HCT116 (cell line): ENCODE data around the gene CYP11A1. TPM values are rescaled to one million over a fixed set of nuclear protein-coding genes. Genes with fewer than 3 reads are reported as not detected.
"Not testable (repeated sequence)": the region's sequence is repeated elsewhere in the genome, so short reads cannot be mapped to it uniquely, and the experiment has no call there.

ENCODE experiments used
- ATAC-seq: fragments of 200-7000 bp; cut with Tn5 transposase; 2 replicates; pipeline ENCODE4 v1.9.1; 2020; ENCODE audit warnings: mild to moderate bottlenecking, moderate library complexity
- BruUV-seq: library from RNA; stranded (reverse); fragments of 400-500 nt; replicated peaks from 2 replicates; lab custom pipeline; 2021; lab: Mats Ljungman, UMichigan
- CTCF ChIA-PET: fragments of 300-600 bp; sonication (Branson Sonifier 250); formaldehyde crosslinking; loops from one replicate; lab custom pipeline; 2021; ENCODE audit warnings: antibody characterized with exemption; lab: Charles Lee
- POLR2A ChIA-PET: fragments of 300-600, 350-600 bp; sonication (Branson Sonifier 250); formaldehyde crosslinking; loops from one replicate; lab custom pipeline; 2021; ENCODE audit warnings: antibody characterized with exemption; lab: Charles Lee
- RAD21 ChIA-PET, 2 experiments: fragments of 300-600 bp; sonication (Branson Sonifier 250); formaldehyde crosslinking; loops; one replicate each; lab custom pipeline; 2023; ENCODE audit warnings: low total read pairs in 2 of 2; ENCODE audit not compliant: uncharacterized antibody in 2 of 2, unreplicated experiment in 2 of 2, low non-redundant PET in 1 of 2; lab: Charles Lee
- DNase-seq: peaks from one replicate; pipeline ENCODE4 v3.0.0-alpha.2; 2010; ENCODE audit warnings: low read depth, low spot score
- H2AFZ ChIP-seq: fragments of 200-600 bp; shearing (Covaris generic), sonication (generic); 2 replicates; pipeline ENCODE4 v1.6.1; 2017; ENCODE audit warnings: low read depth, mixed run types, mixed read lengths, antibody characterized with exemption, low read length; ENCODE audit not compliant: poor library complexity, severe bottlenecking
- H3K27ac ChIP-seq: 2 replicates; pipeline ENCODE4 v1.5.1; 2012; ENCODE audit warnings: low read depth, low read length
- H3K27me3 ChIP-seq: fragments of 200-600 bp; sonication (generic); 2 replicates; pipeline ENCODE4 v1.6.1; 2016; ENCODE audit warnings: mixed run types, low read length, mixed read lengths; ENCODE audit not compliant: insufficient read depth
- H3K36me3 ChIP-seq, 2 experiments: fragments of 200-500 bp in 1 of 2; fragments of 200-600 bp in 1 of 2; sonication (Bioruptor generic) in 1 of 2; sonication (generic) in 1 of 2; 2 replicates each; pipeline versions ENCODE4 v1.5.1 to v1.6.1; 2014 to 2016; ENCODE audit warnings: low read length in 2 of 2, inconsistent platforms in 1 of 2, mixed read lengths in 1 of 2, mixed run types in 1 of 2; ENCODE audit not compliant: insufficient read depth in 2 of 2, control insufficient read depth in 1 of 2
- H3K4me1 ChIP-seq, 2 experiments: fragments of 200-600 bp in 1 of 2; sonication (generic) in 1 of 2; 2 replicates each; pipeline versions ENCODE4 v1.5.1 to v1.6.1; 2012 to 2017; ENCODE audit warnings: low read length in 2 of 2, inconsistent platforms in 1 of 2, mild to moderate bottlenecking in 1 of 2, mixed read lengths in 1 of 2, mixed run types in 1 of 2, moderate library complexity in 1 of 2; ENCODE audit not compliant: insufficient read depth in 2 of 2, control insufficient read depth in 1 of 2
- H3K4me2 ChIP-seq: fragments of 200-600 bp; sonication (generic); 2 replicates; pipeline ENCODE4 v1.6.1; 2017; ENCODE audit warnings: mixed run types, low read length, mixed read lengths
- H3K4me3 ChIP-seq, 2 experiments: fragments of 200-600 bp in 1 of 2; sonication (generic) in 1 of 2; replicated peaks in 1 of 2; 2 replicates each; pipeline ENCODE4 v1.5.1; 2011 to 2016; ENCODE audit warnings: low read length in 2 of 2, control low read depth in 1 of 2, low read depth in 1 of 2, mild to moderate bottlenecking in 1 of 2, mixed read lengths in 1 of 2, mixed run types in 1 of 2
- H3K79me2 ChIP-seq: fragments of 200-600 bp; sonication (generic); 2 replicates; pipeline ENCODE4 v1.6.1; 2017; ENCODE audit warnings: mild to moderate bottlenecking, mixed run types, low read length, moderate library complexity, mixed read lengths; ENCODE audit not compliant: insufficient read depth
- H3K9ac ChIP-seq: fragments of 200-600 bp; sonication (generic); 2 replicates; pipeline ENCODE4 v1.6.1; 2016; ENCODE audit warnings: low read length, mixed read lengths
- H3K9me2 ChIP-seq: fragments of 200-600 bp; sonication (generic), shearing (Covaris generic); 2 replicates; pipeline ENCODE4 v1.6.1; 2017; ENCODE audit warnings: mixed run types, mild to moderate bottlenecking, moderate library complexity; ENCODE audit not compliant: insufficient read depth
- H3K9me3 ChIP-seq, 2 experiments: fragments of 200-500 bp in 1 of 2; fragments of 200-600 bp in 1 of 2; sonication (Bioruptor generic) in 1 of 2; sonication (generic) in 1 of 2; 2 replicates each; pipeline ENCODE4 v1.6.1; 2014 to 2017; ENCODE audit warnings: low read length in 2 of 2, mixed read lengths in 2 of 2, inconsistent platforms in 1 of 2, low read depth in 1 of 2, mild to moderate bottlenecking in 1 of 2, mixed run types in 1 of 2, moderate library complexity in 1 of 2; ENCODE audit not compliant: control insufficient read depth in 1 of 2, insufficient read depth in 1 of 2
- H4K20me1 ChIP-seq: fragments of 200-600 bp; sonication (generic), shearing (Covaris generic); 2 replicates; pipeline ENCODE4 v1.6.1; 2017; ENCODE audit warnings: mixed run types, mild to moderate bottlenecking, moderate library complexity; ENCODE audit not compliant: insufficient read depth
- EGR1 ChIP-seq: IDR thresholded peaks from 2 replicates; pipeline ENCODE4 v1.6.1; 2012; ENCODE audit warnings: low read depth
- intact Hi-C: fragments of 100-400 bp; cut with micrococcal nuclease; formaldehyde crosslinking; loops from 2 replicates; pipeline ENCODE4 v1.10.0; 2022
- total RNA-seq: library from RNA; stranded (reverse); gene quantifications from one replicate; pipeline ENCODE4 v1.2.1, GENCODE V29; 2021; ENCODE audit not compliant: unreplicated experiment

CYP11A1 gene
- total RNA-seq, 1 experiment from 2014 or later = 0.57 TPM

- no TSS peak for BruUV-seq
- ChIA-PET POLR2A (no interaction called here), CTCF (interaction anchor here (0.6 kb wide), 1 partner anchor 43 kb away, joined by 3 read pairs; the partner anchor contains the start of gene SEMA7A), RAD21 (no interaction called here)
- H3K4me3 ChIP-seq = no peak overlapping the region
- peaks cover 15 to 94% of the 10 kb centered on the region in 2 experiments for H3K4me1 ChIP-seq
- no peak overlapping the region for H3K4me2 ChIP-seq
- intact Hi-C loops = no loop called here
- no peaks in the 10 kb centered on the region for H3K36me3 ChIP-seq
- ATAC-seq (no peak), DNase-seq (no peak)
- no peaks in the 10 kb centered on the region for H3K9me3 ChIP-seq
- H3K9me2 ChIP-seq = no peaks in the 10 kb centered on the region
- H3K27ac ChIP-seq = no peak overlapping the region
- no peak for TF ChIP-seq EGR1
- no peak overlapping the region for H3K9ac ChIP-seq
- H3K79me2 ChIP-seq = no peaks in the 10 kb centered on the region
- H3K27me3 ChIP-seq = no peaks in the 10 kb centered on the region
- H2AFZ ChIP-seq = no peak overlapping the region
- no peaks in the 10 kb centered on the region for H4K20me1 ChIP-seq
Observed at GRCh38 chr15:74390647-74391288, 23.3 kb upstream of the CYP11A1 start.

- H4K20me1 ChIP-seq, CTCF ChIA-PET, H3K79me2 ChIP-seq, H3K36me3 ChIP-seq, DNase-seq, POLR2A ChIA-PET, ATAC-seq, H3K4me2 ChIP-seq, BruUV-seq, H3K9me2 ChIP-seq, H3K27ac ChIP-seq, intact Hi-C loops, H3K9me3 ChIP-seq, H2AFZ ChIP-seq, RAD21 ChIA-PET, H3K9ac ChIP-seq, H3K4me3 ChIP-seq, H3K27me3 ChIP-seq: not testable (repeated sequence)
- H3K4me1 ChIP-seq = peaks cover 9 to 94% of the 10 kb centered on the region in 2 experiments
Observed at GRCh38 chr15:74390049-74390646, 22.7 kb upstream of the CYP11A1 start.
